Fibroblast of lung (primary cell): Measurements from ENCODE around the gene UQCR11. TPM values are rescaled to one million over a fixed set of nuclear protein-coding genes. Genes with fewer than 3 reads are reported as not detected.

Experiments used
- DNase-seq, 2 donors: peaks; one replicate each; pipeline versions ENCODE4 v3.0.0 to v3.0.0-alpha.2; 2010; ENCODE audit warnings: low read depth in 2 of 2
- H2AFZ ChIP-seq: 2 replicates; pipeline ENCODE4 v1.5.1; 2012; ENCODE audit warnings: low read length, control low read depth, inconsistent platforms
- H3K27ac ChIP-seq: 2 replicates; pipeline ENCODE4 v1.5.1; 2011; ENCODE audit warnings: low read length, control low read depth; ENCODE audit not compliant: insufficient read depth
- H3K27me3 ChIP-seq: 2 replicates; pipeline ENCODE4 v1.5.1; 2011; ENCODE audit warnings: mild to moderate bottlenecking, low read length; ENCODE audit not compliant: control insufficient read depth, insufficient read depth
- H3K36me3 ChIP-seq: 2 replicates; pipeline ENCODE4 v1.5.1; 2011; ENCODE audit warnings: low read length; ENCODE audit not compliant: control insufficient read depth, insufficient read depth
- H3K4me1 ChIP-seq: 2 replicates; pipeline ENCODE4 v1.5.1; 2011; ENCODE audit warnings: low read length; ENCODE audit not compliant: control insufficient read depth, insufficient read depth; ENCODE audit errors: extremely low read depth
- H3K4me2 ChIP-seq: 2 replicates; pipeline ENCODE4 v1.5.1; 2011; ENCODE audit warnings: low read length, control low read depth; ENCODE audit not compliant: insufficient read depth; ENCODE audit errors: extremely low read depth
- H3K4me3 ChIP-seq, 4 experiments: fragments of 200-600 bp in 1 of 4; sonication (generic) in 1 of 4; replicated peaks in 1 of 4; 2 replicates each; pipeline ENCODE4 v1.5.1; 2011 to 2016; ENCODE audit warnings: low read length in 4 of 4, low read depth in 3 of 4, mild to moderate bottlenecking in 3 of 4, control low read depth in 2 of 4, inconsistent platforms in 1 of 4, mixed read lengths in 1 of 4; ENCODE audit not compliant: insufficient read depth in 1 of 4; ENCODE audit errors: control extremely low read depth in 1 of 4
- H3K79me2 ChIP-seq: 2 replicates; pipeline ENCODE4 v1.5.1; 2012; ENCODE audit warnings: mild to moderate bottlenecking, low read length, inconsistent platforms; ENCODE audit not compliant: control insufficient read depth, insufficient read depth
- H3K9ac ChIP-seq: 2 replicates; pipeline ENCODE4 v1.5.1; 2011; ENCODE audit warnings: mild to moderate bottlenecking, low read length, control low read depth; ENCODE audit not compliant: insufficient read depth
- H3K9me3 ChIP-seq: 2 replicates; pipeline ENCODE4 v1.5.1; 2012; ENCODE audit warnings: low read depth, low read length; ENCODE audit not compliant: control insufficient read depth, insufficient read depth
- H4K20me1 ChIP-seq: 2 replicates; pipeline ENCODE4 v1.5.1; 2011; ENCODE audit warnings: low read length; ENCODE audit not compliant: control insufficient read depth, insufficient read depth; ENCODE audit errors: extremely low read depth
- CTCF ChIP-seq, 2 donors: IDR thresholded peaks in 1 of 2; conservative IDR thresholded peaks in 1 of 2; 1 replicate in 1 of 2; 2 replicates in 1 of 2; pipeline ENCODE4 v1.5.1; 2011 to 2012; ENCODE audit warnings: low read length in 2 of 2, control low read depth in 1 of 2, inconsistent platforms in 1 of 2, low read depth in 1 of 2, mild to moderate bottlenecking in 1 of 2
- EZH2 ChIP-seq: IDR thresholded peaks from 2 replicates; pipeline ENCODE4 v1.5.1; 2012; ENCODE audit warnings: low read length, control low read depth, mild to moderate bottlenecking; ENCODE audit errors: missing control alignments
- polyA plus RNA-seq, 2 donors: library from polyadenylated mRNA; depleted of rRNA in 1 of 2; stranded (reverse) in 1 of 2; unstranded in 1 of 2; fragments of >200 nt; gene quantifications; 2 replicates each; pipeline ENCODE4 v1.2.1, GENCODE V29; 2011 to 2012; ENCODE audit warnings: missing spikeins in 1 of 2
- total RNA-seq: library from RNA; depleted of rRNA; stranded (reverse); fragments of >200 nt; gene quantifications from 2 replicates; pipeline ENCODE4 v1.2.1, GENCODE V29; 2014

The UQCR11 gene
- total and polyA plus RNA-seq, 2 donors (not counting 1 experiment from before 2014, with no cell fraction given) = 89.2 to 101 TPM

DNA sequence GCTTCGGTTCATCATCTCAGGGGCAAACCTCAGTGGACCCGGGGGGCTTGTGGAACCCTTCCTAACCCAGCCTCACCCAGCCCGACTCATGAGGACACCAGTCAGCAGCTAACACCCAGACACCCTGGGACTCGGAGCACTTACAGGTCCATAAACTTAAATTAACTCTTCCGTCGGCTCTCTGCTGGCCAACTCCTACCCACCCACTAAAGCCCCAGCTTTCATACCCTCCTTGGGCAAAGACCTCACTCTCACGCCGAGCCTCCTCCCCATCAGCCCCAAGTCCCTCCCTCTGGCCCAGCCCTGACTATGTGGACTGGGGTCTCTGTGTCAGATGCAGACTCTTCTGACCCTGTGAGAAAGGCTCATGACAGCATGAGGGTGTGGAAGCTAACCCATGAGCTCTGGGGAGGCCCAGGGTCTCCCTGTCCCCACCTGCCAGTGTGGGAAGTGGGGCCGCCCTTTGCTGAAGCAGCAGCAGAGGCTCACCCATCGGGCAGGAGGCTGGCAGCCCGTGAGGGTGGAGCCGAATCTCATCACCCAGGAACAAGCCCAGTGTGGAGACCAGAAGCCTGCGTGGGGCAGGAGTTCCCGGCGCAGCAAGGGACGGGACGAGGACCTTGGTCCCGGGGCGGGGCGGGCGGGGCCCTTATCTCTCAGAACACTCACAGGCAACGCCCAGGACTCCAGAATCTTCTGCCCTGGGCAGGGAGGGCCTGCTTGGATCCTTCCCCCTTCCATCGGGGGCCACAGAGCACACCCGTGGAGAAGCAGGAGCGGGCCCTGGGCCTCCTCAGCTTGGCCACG lies 27.4 kb upstream of the UQCR11 start:
- no peak for DNase-seq
- TF ChIP-seq EZH2 (no peak), CTCF (conservative IDR thresholded peaks at IDR 0.05 in 1 of 2, IDR thresholded peaks at IDR 0.05 in 1 of 2; ENCODE audit: low read depth in 1 of 2, low read length in 2 of 2) (no peak)
- peaks cover 13% of the 10 kb centered on the region for H3K36me3 ChIP-seq
- no peak overlapping the region for H3K27ac ChIP-seq
- no peaks in the 10 kb centered on the region for H3K9me3 ChIP-seq
- H3K79me2 ChIP-seq = peaks cover 6% of the 10 kb centered on the region
- no peak overlapping the region for H2AFZ ChIP-seq
- no peaks in the 10 kb centered on the region for H4K20me1 ChIP-seq
- H3K4me2 ChIP-seq = no peak overlapping the region
- no peaks in the 10 kb centered on the region for H3K4me1 ChIP-seq
- no peak overlapping the region for H3K9ac ChIP-seq
- H3K4me3 ChIP-seq = no peak overlapping the region
- H3K27me3 ChIP-seq = no peaks in the 10 kb centered on the region

GRCh38 chr19:1631557-1632100 lies 26.4 kb upstream of the UQCR11 start:
- Histone ChIP-seq H3K79me2 (peaks cover 2% of the 10 kb centered on the region), H3K9ac (no peak overlapping the region), H4K20me1 (no peaks in the 10 kb centered on the region), H3K4me3 (no peak overlapping the region), H3K27ac (no peak overlapping the region), H3K4me2 (no peak overlapping the region), H3K9me3 (no peaks in the 10 kb centered on the region), H3K4me1 (no peaks in the 10 kb centered on the region), H2AFZ (no peak overlapping the region), H3K36me3 (peaks cover 13% of the 10 kb centered on the region), H3K27me3 (no peaks in the 10 kb centered on the region)
- TF ChIP-seq EZH2 (no peak), CTCF (conservative IDR thresholded peaks at IDR 0.05 in 1 of 2, IDR thresholded peaks at IDR 0.05 in 1 of 2; ENCODE audit: low read depth in 1 of 2, low read length in 2 of 2) (no peak)
- DNase-seq = no peak

DNA sequence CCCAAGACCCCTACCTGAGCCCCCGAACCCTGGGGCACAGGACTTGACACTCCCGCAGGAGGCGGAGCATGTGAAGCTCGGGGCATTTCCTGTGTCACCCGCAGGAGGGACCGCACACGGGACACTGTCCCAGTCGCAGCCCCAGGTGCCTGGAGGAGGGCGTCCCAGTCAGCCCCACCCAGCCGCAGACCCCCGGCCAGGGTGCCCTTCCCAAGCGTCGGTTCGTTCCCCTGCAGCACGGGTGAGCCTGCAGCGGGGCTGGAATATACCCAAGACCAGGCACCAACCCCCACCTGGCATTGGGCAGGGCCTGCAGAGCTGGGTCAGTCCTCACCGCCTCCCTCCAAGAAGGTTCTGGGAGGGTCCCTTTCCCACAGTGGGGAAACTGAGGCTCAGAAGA lies 25.5 kb upstream of the UQCR11 start:
- no peak for DNase-seq
- Histone ChIP-seq H3K27ac (no peak overlapping the region), H3K4me3 (no peak overlapping the region), H3K36me3 (peaks cover 11% of the 10 kb centered on the region), H3K27me3 (no peaks in the 10 kb centered on the region), H2AFZ (no peak overlapping the region), H3K4me1 (no peaks in the 10 kb centered on the region), H3K79me2 (no peaks in the 10 kb centered on the region), H3K9ac (no peak overlapping the region), H3K9me3 (no peaks in the 10 kb centered on the region), H4K20me1 (no peaks in the 10 kb centered on the region), H3K4me2 (no peak overlapping the region)
- TF ChIP-seq CTCF (conservative IDR thresholded peaks at IDR 0.05 in 1 of 2, IDR thresholded peaks at IDR 0.05 in 1 of 2; ENCODE audit: low read depth in 1 of 2, low read length in 2 of 2) (no peak), EZH2 (no peak)
